ENCODE results near the gene CPNE2.
"Not testable (repeated sequence)": the region's sequence is repeated elsewhere in the genome, so short reads cannot be mapped to it uniquely, and the experiment has no call there.

Gene CPNE2

DNA sequence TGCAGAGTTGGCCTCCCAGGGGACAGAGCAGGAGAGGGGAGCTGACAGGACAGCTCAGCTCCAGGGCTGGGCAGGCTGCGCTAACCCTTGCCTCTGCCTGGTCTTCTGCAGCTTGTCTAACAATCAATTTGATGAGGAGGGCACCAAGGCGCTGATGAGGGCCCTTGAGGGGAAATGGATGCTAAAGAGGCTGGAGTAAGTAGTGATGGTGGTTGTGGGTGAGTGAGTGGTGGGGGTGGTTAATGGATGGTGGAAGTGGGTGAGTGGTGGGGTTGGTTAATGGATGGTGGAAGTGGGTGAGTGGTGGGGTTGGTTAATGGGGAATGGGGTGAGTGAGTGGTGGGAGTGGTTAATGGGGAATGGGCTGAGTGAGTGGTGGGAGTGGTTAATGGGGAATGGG lies 22.0 kb upstream of the CPNE2 start:
- DNase-seq: no peak

GRCh38 chr16:57071081-57071732 lies 21.2 kb upstream of the CPNE2 start:
- not testable (repeated sequence) for DNase-seq

DNA sequence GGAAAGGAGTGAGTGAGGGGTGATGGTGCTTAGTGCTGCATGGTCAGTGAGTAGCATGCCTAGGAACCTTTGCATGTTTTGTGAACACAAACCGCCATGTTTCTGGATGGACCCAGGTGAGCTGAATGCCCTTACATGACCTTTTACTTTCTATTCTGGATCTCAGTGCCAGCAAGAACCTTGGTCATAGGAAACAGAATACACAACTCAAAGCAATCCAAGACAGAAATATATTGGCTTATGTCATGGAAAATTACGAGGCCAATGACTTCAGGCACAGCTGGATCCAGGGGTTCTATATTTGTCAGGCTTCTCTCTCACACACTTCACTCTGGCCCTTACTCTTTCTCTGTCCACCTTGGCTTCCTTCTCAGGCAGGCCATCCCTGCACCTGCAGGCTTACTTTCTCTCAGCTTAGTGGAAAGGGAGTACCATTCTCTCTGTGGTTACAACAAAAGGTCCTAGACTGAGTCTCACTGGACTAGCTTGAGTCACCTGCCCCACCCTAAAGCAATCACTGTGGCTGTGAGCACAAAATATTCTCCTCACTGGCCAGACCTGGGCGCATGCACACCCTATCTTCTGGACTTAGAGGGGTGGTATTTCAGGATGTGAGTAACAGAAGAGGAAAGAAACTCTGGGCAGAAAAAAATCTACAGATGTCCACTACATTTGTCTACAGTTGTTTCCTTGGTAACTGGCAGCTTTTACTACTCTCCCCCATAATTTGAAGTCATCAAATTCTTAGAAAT lies 20.4 kb upstream of the CPNE2 start:
- no peak for DNase-seq

DNA sequence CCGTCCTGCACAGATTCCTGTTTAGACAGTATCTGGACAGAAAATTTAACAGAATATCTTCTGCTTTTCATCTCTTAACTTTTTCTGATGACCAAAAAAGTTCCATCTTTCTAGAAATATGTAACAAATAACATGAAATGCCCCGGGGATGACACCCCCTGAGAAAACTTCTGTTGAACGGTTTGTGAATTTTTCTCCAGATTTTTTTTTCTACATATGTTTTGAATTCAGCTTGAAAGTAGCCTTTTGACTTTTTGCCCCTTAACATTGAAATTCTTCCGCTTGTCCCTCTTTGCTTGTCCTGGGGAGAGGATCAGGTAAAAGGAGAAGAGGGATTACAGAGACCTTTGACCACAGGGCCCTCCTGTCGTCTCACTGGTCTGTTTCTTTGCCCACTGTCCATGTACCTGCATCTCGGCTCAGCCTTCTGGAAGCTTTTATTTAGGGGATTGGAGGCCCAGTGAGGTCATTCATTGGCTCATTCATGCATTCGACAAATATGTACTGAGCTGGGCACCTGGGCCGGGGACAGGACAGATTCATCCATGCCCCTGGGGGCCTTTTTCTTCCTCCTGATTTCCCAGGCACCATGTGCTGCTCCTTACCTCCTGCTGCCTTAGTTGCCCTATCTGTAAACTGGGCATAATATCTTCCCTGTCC lies 19.6 kb upstream of the CPNE2 start:
- DNase-seq: no peak

DNA sequence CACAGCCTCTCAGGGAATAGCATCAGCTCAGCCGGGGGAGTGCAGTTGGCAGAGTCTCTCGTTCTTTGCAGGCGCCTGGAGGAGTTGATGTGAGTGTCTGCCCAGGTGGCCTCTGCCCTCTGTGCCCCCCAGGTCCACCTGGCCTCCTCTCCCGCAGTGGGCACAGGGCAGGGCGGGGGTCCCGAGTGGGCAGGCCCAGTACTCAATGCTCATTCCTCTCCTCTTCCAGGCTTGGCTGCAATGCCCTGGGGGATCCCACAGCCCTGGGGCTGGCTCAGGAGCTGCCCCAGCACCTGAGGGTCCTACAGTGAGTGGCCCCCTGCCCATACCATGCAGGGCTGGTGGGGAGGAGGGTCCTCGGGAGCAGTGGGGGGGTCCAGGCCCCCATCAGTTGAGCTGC lies 14.7 kb upstream of the CPNE2 start:
- DNase-seq: no peak

GRCh38 chr16:57081744-57082143 lies 10.6 kb upstream of the CPNE2 start:
- DNase-seq: no peak

GRCh38 chr16:57082664-57083063 lies 9.7 kb upstream of the CPNE2 start:
- DNase-seq: no peak

- DNase-seq: no peak
These were observed 8.8 kb upstream of the CPNE2 start for GRCh38 chr16:57083485-57084126.

DNA sequence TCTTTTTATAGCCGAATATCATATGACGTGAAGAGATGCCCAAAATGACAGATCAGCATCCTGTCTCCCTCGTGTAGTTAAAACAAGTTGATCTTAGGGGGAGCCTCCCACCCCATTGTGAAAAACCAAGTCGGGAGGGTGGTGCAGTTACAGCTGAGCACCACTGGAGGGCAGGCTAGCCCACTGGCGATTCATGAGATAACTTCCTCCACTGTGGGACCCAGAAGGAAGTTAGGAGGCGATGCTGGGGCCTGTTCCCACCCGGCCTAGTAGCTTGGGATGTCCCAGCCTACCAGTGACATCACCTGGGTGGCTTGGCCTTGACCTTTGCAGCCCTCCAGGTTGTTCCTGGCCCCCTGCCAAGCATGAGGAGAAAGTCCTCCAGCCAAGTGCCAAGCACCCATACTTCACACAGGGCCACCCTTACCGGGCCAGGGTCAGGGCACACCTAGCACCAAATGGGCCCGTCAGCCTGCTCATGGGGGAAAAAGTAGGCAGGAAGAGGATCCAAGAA lies 8.1 kb upstream of the CPNE2 start:
- DNase-seq: no peak

GRCh38 chr16:57084996-57085395 lies 7.4 kb upstream of the CPNE2 start:
- no peak for DNase-seq

DNA sequence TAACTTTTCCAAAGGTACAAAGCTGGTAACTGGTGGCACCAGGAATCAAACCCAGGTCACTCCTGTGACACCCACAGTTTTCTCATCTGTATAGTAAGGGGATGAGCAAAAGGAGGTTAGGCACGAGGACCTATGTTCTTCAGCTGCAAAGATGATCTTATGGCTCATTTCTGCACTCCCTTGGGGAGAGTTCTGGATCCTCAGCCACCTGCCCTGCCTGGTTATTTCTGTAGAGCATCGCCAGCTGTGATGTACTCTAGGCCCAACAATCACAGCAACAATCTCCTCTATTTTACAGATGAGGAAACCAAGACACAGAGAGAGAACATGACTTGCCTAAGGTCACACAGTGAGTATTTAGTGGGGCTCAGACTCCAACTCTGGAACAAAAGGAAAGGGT lies 5.4 kb upstream of the CPNE2 start:
- DNase-seq: no peak

GRCh38 chr16:57089406-57089805 lies 3.0 kb upstream of the CPNE2 start:
- DNase-seq: no peak

- no peak for DNase-seq
These were observed 996 bp upstream of the CPNE2 start for GRCh38 chr16:57091200-57091974.

- DNase-seq: no peak
These were observed 516 bp downstream of the CPNE2 start for GRCh38 chr16:57092786-57093411.

DNA sequence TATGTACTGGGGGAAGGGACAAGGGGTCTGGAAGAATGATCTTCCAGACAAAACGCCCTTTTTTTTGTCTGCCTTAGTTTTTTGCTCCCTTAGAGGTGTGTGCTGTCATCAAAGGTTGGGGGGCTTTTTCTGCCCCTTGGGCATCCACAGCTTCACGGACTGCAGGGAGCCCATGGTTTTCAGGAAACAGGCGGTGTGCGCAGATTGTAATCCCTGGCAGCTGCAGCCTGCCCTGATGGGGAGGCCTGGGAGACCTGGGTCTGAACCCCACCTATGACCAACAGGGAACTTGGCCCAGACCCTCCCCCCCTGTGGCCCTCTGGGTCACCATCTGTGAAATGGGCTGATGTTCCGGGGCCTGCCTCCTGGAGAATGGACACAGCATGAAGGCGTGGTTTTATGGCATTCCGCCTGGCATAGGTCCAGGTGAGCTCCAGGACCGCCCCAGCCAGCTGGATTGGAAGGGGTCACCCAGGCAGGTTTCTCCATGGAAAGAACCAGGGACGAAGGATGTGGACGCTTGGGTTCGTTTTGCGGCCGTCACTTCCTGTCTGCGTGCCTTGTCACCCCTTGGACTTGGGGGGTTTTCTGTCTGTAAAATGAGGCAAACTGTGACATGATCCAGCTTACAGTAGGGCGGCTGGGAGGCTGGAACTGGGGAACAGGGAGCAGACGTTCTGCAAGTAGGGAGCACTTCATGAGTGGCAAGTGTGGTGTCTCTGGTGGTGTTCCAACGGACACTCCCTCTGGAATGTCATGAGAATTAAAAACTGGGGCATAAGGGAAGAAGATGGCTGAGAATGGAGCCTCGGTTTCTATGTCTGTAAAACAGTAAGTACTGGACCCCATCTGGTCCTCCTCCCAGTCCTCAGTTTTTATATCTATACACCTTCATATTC lies 1.5 kb downstream of the CPNE2 start:
- no peak for DNase-seq

- DNase-seq: no peak
These were observed 2.5 kb downstream of the CPNE2 start for GRCh38 chr16:57094911-57095310.

DNA sequence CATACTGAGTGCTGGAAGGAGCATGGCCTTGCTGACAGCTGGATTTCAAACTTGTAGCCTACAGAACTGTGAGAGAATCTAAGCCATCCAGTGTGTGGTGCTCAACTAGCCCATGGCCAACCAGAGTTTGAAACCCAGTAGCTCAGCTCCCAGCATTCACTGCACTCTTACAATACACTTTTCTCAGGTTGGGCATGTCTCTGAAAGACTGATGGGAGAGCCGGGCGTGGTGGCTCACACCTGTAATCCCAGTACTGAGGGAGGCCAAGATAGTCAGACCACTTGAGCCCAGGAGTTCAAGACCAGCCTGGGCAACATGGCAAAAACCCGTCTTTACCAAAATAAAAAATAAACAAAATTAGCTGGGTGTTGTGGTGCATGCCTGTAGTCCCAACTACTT lies 3.8 kb downstream of the CPNE2 start:
- DNase-seq: no peak

DNA sequence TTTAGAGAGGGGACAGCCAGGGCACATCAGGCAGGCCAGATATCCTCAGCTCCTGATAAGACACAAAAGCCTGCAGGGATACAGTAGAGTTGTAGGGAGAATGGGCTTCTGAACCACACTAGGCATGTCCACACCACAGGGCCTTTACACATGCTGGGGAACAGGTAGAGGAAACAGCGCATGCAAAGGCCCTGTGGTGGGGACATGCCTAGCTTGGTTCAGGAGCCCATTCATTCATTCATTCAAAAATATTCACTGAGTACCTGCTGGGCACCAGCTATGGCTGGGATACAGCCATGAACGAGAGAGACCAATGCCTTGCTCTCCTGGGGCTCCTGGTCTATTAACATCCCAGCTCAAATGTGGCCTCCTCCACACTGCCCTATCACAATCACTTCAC lies 4.4 kb downstream of the CPNE2 start:
- no peak for DNase-seq

GRCh38 chr16:57098188-57098841 lies 5.9 kb downstream of the CPNE2 start:
- no peak for DNase-seq

GRCh38 chr16:57099965-57100364 lies 7.6 kb downstream of the CPNE2 start:
- not testable (repeated sequence) for DNase-seq

DNA sequence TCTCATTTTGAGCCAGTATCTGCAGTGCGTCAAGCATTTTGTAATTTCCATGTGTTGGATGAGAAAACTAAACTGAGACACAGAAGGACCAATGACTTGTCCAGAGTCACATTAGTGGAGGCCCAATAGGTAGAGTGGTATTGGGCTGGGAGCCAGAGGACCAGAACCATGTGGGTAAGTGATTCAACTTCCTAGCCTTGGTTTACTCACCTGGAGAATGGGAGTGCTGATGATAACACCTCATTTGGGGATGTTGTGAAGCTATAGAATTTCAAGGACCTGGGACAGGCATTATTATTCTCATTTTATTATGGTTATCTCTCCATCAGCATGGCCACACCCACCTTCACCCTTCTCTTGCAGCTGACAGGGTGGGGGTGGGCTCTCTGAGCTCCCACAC lies 8.1 kb downstream of the CPNE2 start:
- DNase-seq: no peak

Data from GOT3 (cell line).